ENCODE data around the gene HACD2. TPM values are rescaled to one million over a fixed set of nuclear protein-coding genes. Genes with fewer than 3 reads are reported as not detected.

HACD2 gene
- polyA plus RNA-seq, 1 experiment: 29.8 TPM

DNA sequence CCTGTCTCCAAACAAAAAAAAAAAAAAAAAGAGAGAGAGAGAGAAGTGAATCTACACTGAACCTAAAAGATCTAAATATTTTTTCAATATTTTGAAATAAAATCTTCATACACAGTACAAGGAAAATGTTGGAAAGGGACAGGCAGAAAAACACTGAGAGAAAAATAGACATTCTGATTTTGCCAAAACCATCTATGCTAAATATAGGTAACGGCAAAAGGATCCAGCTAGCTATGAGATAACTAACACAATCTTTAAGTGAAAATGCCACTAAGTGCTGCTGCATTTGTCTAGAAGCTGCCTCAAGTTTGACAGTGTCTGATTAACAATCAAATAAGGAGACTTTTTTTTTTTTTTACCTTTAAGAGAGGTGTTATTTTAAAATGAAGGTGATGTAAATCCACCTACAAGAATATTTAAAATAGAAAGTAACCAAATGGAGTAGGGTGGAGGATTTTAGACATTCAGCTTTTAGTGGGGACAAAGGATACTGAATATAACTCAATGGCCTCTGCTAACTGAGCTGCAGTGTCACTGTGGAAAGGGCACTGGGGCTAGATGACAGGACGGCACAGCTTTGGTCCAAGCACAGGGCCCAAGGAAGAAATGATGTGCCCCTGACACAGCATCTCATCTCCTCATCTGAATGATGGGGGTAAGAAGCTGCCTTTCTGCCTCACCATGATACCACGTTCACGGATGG, 62.4 kb downstream of the HACD2 start:
- CTCF ChIA-PET: interaction anchor here (0.6 to 1.4 kb wide), 2 partner anchors 21 to 38 kb away, joined by 3 to 6 read pairs; no protein-coding TSS in a partner anchor

DNA sequence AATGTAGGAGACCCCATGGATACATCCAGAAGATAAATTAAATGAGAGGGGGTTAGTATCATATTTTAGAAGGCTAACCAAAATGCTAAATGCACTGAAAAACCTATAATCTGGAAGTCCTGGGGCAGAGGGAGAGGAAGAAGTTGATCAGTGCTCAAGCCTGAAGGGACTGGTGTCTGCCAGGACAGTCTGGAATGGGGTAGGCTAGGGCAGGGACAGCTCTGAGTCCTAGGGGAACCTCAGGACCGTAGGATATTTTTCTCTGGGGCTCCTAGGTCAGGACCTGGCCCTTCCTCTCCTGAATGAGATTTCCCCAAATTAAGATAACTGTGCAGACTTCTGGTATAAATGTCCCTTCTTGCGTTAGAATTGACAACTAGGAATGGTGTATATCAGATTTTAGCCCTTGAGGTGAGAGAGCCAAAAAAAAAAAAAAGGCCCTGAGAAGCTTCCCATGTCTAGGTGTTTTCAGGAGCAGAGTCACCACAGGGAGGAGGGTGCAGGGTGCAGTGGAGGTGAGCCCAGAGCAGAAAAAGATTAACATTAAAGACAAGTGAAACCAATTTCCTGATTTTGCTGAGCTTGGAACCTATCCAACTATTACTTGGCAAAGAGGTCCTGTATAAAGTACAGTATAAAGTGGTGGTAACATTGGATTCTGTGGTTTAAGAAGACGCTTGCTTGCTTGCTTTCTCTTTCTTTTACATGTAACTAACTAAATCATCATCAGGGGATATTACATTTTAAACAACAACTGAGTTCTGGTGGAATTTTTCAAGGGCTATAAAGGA, 63.5 kb downstream of the HACD2 start:
- Histone ChIP-seq H3K36me3 (ENCODE audit: control insufficient read depth, insufficient read depth, low read length) (peaks cover 6% of the 10 kb centered on the region), H3K27me3 (ENCODE audit: control insufficient read depth, insufficient read depth, low read length) (no peaks in the 10 kb centered on the region), H3K4me3 (ENCODE audit: low read depth, low read length) (no peak overlapping the region)
- DNase-seq (ENCODE audit: low read depth): no peak
- TF ChIP-seq CTCF (IDR thresholded peaks at IDR 0.05; ENCODE audit: insufficient read depth, low read depth, low read length): no peak
- ChIA-PET POLR2A (no interaction called here), CTCF (interaction anchor here (0.6 to 1.1 kb wide), 2 partner anchors 30 to 214 kb away, joined by 3 to 4 read pairs; no protein-coding TSS in a partner anchor)

More for the DNA sequence above, 62.4 kb downstream of the HACD2 start:
- peaks cover 6% of the 10 kb centered on the region for H3K36me3 ChIP-seq (ENCODE audit: control insufficient read depth, insufficient read depth, low read length)
- TF ChIP-seq CTCF (IDR thresholded peaks at IDR 0.05; ENCODE audit: insufficient read depth, low read depth, low read length): no peak
- no peak for DNase-seq (ENCODE audit: low read depth)
- POLR2A ChIA-PET: no interaction called here
- no peaks in the 10 kb centered on the region for H3K27me3 ChIP-seq (ENCODE audit: control insufficient read depth, insufficient read depth, low read length)
- H3K4me3 ChIP-seq (ENCODE audit: low read depth, low read length): no peak overlapping the region

DNA sequence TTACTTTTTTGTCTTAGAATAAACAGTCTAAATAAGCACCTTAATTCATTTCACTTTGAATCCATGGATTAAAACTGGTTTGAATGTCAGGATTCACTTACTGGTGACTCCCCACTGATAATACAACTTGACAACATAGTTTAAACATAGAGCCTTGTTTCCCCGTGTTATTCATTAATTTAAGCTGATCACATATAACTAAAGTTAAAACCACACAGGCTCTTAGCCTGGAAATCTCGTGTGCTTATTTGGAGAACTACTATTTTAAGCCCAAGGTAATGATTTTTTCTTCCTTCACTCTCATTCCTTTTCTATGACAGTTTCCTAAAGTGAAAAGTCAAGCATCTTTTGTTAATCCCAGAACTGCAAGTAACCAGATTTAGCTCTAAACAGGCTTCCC, 64.2 kb downstream of the HACD2 start:
- POLR2A ChIA-PET: interaction anchor here (0.5 kb wide), 1 partner anchor 122 kb away, joined by 3 read pairs; no protein-coding TSS in a partner anchor
- DNase-seq (ENCODE audit: low read depth): no peak
- CTCF ChIA-PET: interaction anchor here (0.6 to 1.1 kb wide), 2 partner anchors 31 to 213 kb away, joined by 3 to 4 read pairs; no protein-coding TSS in a partner anchor

DNA sequence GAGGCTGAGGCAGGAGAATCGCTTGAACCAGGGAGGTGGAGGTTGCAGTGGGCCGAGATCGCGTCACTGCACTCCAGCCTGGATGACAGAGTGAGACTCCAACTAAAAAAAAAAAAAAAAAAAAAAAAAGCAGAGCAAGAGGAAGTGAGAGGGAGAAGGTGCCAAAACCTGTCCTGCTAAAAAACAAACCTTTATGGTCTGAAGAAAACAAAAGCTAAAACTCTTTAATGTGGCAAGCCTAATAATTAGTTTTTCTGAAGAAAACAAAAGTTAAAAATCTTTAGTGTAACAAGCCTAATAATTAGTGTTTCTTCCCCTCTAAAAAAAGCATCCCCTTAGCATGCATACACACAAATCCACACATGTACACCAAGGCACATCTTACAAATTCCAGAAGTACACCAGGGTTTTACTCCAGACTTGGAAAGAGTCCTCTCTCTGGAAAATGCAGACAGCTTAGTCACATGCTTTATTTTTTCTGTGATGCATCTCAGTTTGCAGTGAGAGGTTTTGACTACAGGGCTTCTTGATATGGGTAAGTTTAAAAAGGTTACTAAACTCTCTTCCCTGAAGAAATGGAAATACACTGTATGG, 65.9 kb downstream of the HACD2 start:
- no peak for TF ChIP-seq CTCF (IDR thresholded peaks at IDR 0.05; ENCODE audit: insufficient read depth, low read depth, low read length)
- ChIA-PET CTCF (interaction anchor here (1.0 kb wide), 1 partner anchor 33 kb away, joined by 4 read pairs; no protein-coding TSS in a partner anchor), POLR2A (no interaction called here)
- DNase-seq (ENCODE audit: low read depth): no peak
- H3K27me3 ChIP-seq (ENCODE audit: control insufficient read depth, insufficient read depth, low read length): no peaks in the 10 kb centered on the region
- H3K36me3 ChIP-seq (ENCODE audit: control insufficient read depth, insufficient read depth, low read length): peaks cover 6% of the 10 kb centered on the region
- no peak overlapping the region for H3K4me3 ChIP-seq (ENCODE audit: low read depth, low read length)

More for the DNA sequence above, 64.2 kb downstream of the HACD2 start:
- Histone ChIP-seq H3K36me3 (ENCODE audit: control insufficient read depth, insufficient read depth, low read length) (peaks cover 6% of the 10 kb centered on the region), H3K27me3 (ENCODE audit: control insufficient read depth, insufficient read depth, low read length) (no peaks in the 10 kb centered on the region), H3K4me3 (ENCODE audit: low read depth, low read length) (no peak overlapping the region)
- no peak for TF ChIP-seq CTCF (IDR thresholded peaks at IDR 0.05; ENCODE audit: insufficient read depth, low read depth, low read length)

- no peak for TF ChIP-seq CTCF (IDR thresholded peaks at IDR 0.05; ENCODE audit: insufficient read depth, low read depth, low read length)
- H3K27me3 ChIP-seq (ENCODE audit: control insufficient read depth, insufficient read depth, low read length): no peaks in the 10 kb centered on the region
- H3K4me3 ChIP-seq (ENCODE audit: low read depth, low read length): no peak overlapping the region
- POLR2A ChIA-PET: no interaction called here
- no peaks in the 10 kb centered on the region; the same call in 1 of the 2 replicates for H3K36me3 ChIP-seq (ENCODE audit: control insufficient read depth, insufficient read depth, low read length)
- DNase-seq (ENCODE audit: low read depth): no peak
- CTCF ChIA-PET: no interaction called here
Observed at GRCh38 chr3:123511726-123512125, 73.1 kb downstream of the HACD2 start.

Measured in BJ (cell line).